GM21381 (cell line): ENCODE results near the gene CLASP2.
"Not testable (repeated sequence)": the region's sequence is repeated elsewhere in the genome, so short reads cannot be mapped to it uniquely, and the experiment has no call there.

Experiments used
- ATAC-seq: cut with Tn5 transposase; IDR thresholded peaks from one replicate; pipeline ENCODE4 v1.9.1; 2021; ENCODE audit warnings: mild to moderate bottlenecking, moderate library complexity; ENCODE audit not compliant: unreplicated experiment

CLASP2 gene

GRCh38 chr3:33461097-33461496, 257.0 kb downstream of the CLASP2 start:
- no peak for ATAC-seq

DNA sequence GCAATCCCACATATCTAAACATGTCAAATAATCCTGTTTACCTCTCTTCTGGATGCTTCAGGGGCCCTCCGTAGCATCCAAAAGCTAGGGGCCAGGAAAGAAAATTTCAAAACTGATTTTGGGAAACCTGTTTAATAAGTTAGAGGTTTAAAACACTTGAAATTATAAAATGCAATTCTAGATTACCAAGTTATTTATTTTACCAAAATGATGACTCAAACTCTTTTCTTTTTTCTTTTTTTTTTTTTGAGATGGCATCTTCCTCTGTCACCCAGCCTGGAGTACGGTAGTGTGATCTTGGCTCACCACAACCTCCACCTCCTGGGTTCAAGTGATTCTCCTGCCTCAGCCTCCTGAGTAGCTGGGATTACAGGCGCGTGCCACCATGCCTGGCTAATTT, 258.5 kb downstream of the CLASP2 start:
- not testable (repeated sequence) for ATAC-seq

- no peak for ATAC-seq
These were observed 259.6 kb downstream of the CLASP2 start for GRCh38 chr3:33458446-33458845.

DNA sequence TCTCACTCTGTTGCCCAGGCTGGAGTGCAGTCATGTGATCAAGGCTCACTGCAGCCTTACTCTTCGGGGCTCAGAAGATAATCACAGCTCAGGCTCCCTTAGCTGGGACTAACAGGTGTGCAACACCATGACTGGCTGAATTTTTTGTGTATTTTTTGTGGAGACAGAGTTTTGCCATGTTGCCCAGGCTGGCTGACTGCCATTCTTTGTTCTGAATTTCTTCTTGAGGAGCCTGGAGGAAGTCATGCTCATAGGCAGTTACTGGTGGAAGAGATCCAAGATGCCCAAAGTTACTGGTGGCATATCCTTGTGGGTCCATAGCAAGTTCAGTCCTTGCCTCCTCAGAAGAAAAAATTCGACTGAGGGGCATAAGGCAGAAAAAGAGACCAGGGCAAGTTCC, 261.3 kb downstream of the CLASP2 start:
- no peak for ATAC-seq

DNA sequence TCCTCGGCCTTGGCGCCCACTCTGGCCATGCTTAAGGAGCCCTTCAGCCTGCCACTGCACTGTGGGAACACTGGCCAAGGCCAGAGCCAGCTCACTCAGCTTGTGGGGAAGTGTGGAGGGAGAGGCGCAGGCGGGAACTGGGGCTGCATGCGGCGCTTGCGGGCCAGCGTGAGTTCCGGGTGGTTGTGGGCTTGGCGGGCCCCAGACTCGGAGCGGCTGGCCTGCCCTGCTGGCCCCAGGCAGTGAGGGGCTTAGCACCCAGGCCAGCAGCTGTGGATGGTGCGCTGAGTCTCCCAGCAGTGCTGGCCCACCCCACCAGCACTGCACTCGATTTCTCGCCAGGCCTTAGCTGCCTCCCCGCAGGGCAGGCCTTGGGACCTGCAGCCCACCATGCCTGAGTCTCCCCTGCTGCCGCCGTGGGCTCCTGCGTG, 264.7 kb downstream of the CLASP2 start:
- no peak for ATAC-seq

DNA sequence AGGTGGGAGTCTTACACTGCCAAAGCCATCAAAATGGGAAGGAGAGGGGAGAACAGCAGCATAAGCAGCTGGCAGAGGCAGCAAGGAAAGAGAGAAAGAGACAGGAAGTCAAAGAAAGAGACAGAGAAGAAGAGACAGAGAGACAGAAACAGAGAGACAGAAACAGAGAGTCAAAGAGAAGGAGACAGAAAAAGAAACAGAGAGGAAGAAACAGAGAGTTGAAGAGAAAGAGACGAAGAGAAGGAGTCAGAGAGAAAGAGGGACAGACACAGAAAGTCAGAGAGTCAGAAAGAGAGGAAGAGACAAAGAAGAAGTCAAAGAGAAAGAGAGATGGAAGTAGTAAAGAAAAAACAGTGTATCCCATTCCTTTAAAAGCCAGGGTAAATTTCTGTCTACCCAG, 266.1 kb downstream of the CLASP2 start:
- ATAC-seq = not testable (repeated sequence)

- ATAC-seq = no peak
These were observed 270.1 kb downstream of the CLASP2 start for GRCh38 chr3:33447958-33448357.

GRCh38 chr3:33447256-33447625, 270.8 kb downstream of the CLASP2 start:
- ATAC-seq = not testable (repeated sequence)
